Memory B cell (primary cell): ENCODE measurements around the gene FAM234A.
"Not testable (repeated sequence)": the region's sequence is repeated elsewhere in the genome, so short reads cannot be mapped to it uniquely, and the experiment has no call there.

Experiments used
- ATAC-seq: fragments of 150-1000 bp; cut with Tn5 transposase; 2 replicates; pipeline ENCODE4 v1.10.0; 2021; ENCODE audit warnings: low read depth, mild to moderate bottlenecking, moderate library complexity
- DNase-seq, 2 donors: peaks; one replicate each; pipeline ENCODE4 v3.0.0; 2022; ENCODE audit warnings: low spot score in 2 of 2
- H3K27ac Mint-ChIP-seq: one replicate; pipeline ENCODE4 v1.8.0; 2022; ENCODE audit warnings: mild to moderate bottlenecking, moderate library complexity, mixed read lengths
- H3K27me3 Mint-ChIP-seq: one replicate; pipeline ENCODE4 v1.8.0; 2022; ENCODE audit warnings: mixed read lengths
- H3K36me3 Mint-ChIP-seq: one replicate; pipeline ENCODE4 v1.8.0; 2022; ENCODE audit warnings: mild to moderate bottlenecking, mixed read lengths
- H3K4me1 Mint-ChIP-seq: one replicate; pipeline ENCODE4 v1.8.0; 2022; ENCODE audit warnings: mixed read lengths
- H3K4me3 Mint-ChIP-seq: one replicate; pipeline ENCODE4 v1.8.0; 2022; ENCODE audit warnings: mild to moderate bottlenecking, moderate library complexity, mixed read lengths
- H3K9me3 Mint-ChIP-seq: one replicate; pipeline ENCODE4 v1.8.0; 2022; ENCODE audit warnings: mixed read lengths

FAM234A gene

DNA sequence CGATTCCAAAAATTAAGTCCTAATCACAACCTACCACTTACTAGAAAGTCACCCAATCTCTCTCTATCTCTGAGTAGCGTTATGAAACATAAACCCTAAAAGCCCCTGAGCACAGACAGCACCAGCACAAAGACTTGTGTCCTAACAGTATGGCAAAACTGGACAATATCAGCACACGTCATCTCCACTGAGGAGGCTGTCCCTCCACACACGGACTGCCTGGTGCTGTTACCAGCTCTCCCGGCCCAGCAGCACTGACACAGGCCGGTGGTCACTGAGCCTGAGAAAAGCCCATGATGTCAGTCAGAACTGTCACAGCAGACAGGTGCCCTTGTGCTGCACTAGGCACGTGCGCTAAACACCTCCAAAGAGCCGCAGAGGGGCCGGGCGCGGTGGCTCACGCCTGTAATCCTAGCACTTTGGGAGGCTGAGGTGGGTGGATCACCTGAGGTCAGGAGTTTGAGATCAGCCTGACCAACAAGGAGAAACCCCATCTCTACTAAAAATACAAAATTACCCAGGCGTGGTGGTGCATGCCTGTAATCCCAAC is 22.9 kb upstream of the FAM234A start:
- not testable (repeated sequence) for H3K9me3 Mint-ChIP-seq, H3K4me3 Mint-ChIP-seq, DNase-seq, H3K27me3 Mint-ChIP-seq, H3K4me1 Mint-ChIP-seq, H3K27ac Mint-ChIP-seq, ATAC-seq
- peaks cover 11% of the 10 kb centered on the region for H3K36me3 Mint-ChIP-seq

DNA sequence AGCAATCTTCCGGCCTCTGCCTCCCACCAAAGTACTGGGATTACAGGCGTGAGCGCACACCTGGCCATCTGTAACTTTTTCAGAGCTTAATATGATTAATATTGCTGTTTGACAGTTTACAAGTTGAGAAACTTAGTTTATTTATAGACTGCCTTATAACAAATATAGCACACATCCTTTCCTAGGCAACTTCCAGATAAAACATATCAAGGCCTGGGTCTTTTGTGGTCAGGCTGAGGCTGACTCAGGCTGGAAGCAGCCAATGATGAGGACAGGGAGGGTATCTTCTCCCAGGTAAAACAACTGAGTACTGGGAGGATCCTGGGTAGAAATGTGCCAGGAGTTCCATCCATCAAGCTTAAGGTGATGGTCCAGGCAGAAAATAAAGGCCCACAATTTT is 21.6 kb upstream of the FAM234A start:
- ATAC-seq: no peak
- Mint-ChIP-seq H3K4me3 (no peak overlapping the region), H3K9me3 (no peaks in the 10 kb centered on the region), H3K27me3 (no peaks in the 10 kb centered on the region), H3K27ac (no peak overlapping the region), H3K36me3 (peaks cover 10% of the 10 kb centered on the region), H3K4me1 (no peaks in the 10 kb centered on the region)
- DNase-seq: no peak

DNA sequence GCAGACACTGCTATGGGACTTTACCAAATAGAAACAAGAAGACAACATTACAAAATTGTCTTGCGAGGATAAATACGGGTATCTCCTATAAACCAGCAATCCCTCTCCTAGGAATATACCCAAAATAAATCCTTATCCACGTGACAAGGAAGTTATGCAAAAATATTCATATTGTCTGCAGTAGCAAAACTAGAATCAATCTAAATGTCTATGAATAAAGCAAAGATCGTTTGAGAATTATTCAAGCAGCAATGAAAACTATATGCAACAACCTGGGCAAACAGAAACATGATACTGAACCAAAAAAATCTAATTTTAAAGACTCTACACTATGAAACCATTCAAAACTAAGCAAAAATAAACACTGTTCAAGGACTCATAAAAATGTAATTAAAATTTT is 14.6 kb upstream of the FAM234A start:
- H3K9me3 Mint-ChIP-seq: no peaks in the 10 kb centered on the region
- no peak overlapping the region for H3K4me3 Mint-ChIP-seq
- DNase-seq: no peak
- H3K4me1 Mint-ChIP-seq: peaks cover 6% of the 10 kb centered on the region
- no peak overlapping the region for H3K27ac Mint-ChIP-seq
- H3K27me3 Mint-ChIP-seq: no peaks in the 10 kb centered on the region
- no peak for ATAC-seq
- H3K36me3 Mint-ChIP-seq: peaks cover 21% of the 10 kb centered on the region

DNA sequence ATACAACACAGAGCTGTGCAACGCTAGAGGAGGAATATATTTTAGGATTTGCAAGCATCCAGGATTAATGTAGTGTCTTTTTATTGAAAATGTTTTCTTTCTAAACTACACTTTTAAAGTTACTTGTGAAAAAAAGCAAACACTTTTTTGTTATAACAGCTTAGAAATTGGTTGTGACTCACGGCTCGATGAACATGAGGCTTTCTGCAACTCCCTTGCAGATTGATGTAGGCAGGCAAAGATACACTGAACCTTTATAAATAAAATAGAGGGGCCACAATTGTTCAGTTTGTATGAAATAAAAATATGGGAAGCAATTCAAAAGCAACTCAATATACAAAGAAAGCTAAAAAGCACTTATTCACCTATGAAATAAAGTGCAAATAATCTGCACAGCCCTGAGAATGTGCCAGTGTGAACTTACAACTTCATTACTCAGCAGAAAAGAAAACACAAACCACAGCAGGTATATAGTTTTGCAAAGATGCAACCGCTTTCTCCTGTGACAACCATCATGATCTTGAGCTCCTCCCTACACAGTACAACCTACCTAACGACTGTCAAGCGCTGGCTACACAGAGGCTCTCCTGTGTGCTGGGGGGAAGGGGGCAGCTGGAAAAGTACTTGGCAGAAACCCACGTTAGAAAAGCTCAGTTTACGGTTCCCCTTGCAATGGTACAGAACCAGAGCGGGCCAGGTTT is 6.3 kb upstream of the FAM234A start:
- Mint-ChIP-seq H3K4me1 (peaks cover 16% of the 10 kb centered on the region), H3K9me3 (no peaks in the 10 kb centered on the region), H3K4me3 (peak overlapping the region; percentile 91), H3K36me3 (peaks cover 5% of the 10 kb centered on the region), H3K27ac (peak overlapping the region; percentile 93), H3K27me3 (no peaks in the 10 kb centered on the region)
- no peak for ATAC-seq
- no peak for DNase-seq

DNA sequence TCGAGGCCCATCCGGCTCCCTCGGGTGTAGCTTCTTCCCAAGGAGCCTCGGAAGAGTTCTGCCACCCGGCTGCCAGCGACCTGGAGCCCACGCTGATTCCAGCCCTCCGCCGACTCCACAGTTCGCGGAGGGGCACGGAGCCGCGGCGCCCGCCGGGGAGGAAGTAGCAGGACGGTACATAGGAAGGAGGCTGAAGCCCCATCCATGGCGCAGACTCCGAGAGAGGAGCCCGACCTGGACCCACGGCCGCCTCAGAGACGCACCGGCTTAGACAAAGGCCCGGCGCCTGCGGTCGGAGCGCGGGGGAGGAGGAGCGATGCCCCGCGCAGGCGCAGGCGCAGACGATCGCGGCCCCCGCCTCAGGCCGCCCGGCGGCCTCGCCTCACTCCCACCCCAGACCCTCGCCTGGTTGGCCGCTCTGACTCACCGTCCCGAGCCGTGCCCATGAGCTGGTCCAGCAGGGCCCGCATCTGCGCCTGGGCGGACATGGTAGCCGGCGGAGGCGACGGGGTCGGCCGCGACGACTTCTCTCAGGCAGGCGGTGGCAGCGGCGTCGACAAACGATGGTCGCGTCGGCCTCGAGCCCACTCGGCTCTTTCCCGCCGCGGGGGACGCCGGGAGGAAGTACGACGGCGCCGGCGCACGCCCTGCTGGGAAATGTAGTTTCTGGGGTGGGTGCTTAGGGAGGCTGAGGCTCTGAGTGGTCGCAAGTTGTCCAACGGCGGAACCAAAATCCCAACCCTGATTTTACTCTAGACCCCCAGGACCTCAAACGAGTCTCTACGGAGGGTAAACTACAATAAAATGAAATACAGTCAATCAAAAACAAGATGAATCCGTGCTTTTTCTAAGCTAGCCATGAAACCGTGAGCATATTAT is 5.5 kb upstream of the FAM234A start, which contains the start of gene LUC7L:
Gene LUC7L (minus strand): TSS at position 598 of the 879 bp plus-strand sequence. CDS start 110 bp downstream, at position 488.
- peak; percentile 91 for ATAC-seq
- peak; percentile 80 to 89 for DNase-seq
- Mint-ChIP-seq H3K9me3 (no peaks in the 10 kb centered on the region), H3K4me3 (peak within 1 kb of the TSS; percentile 91), H3K27ac (peak within 1 kb of the TSS; percentile 93), H3K4me1 (peaks cover 16% of the 10 kb centered on the region), H3K27me3 (no peaks in the 10 kb centered on the region), H3K36me3 (peaks cover 5% of the 10 kb centered on the region)

DNA sequence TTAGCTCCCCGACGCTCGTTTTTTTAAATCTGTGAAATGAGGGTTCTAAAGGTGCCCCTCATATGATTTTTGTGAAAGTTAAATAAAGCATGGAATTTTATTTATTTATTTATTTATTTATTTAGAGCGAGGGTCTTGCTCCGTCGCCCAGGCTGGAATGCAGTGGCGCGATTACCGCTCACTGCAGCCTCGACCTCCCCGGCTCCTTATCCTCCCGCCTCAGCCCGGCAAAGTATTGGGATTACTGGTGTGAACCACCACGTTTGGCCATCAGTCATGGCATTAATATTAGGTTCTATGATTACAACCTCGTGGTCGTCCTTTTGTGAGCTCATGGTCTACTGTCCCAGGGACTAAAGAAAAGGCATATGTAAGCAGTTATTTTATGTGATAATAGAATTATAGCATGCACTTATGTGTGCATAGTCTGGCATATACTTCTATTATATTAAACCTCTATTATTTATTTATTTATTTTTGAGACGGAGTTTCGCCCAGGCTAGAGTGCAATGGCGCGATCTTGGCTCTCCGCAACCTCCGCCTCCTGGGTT is 4.8 kb upstream of the FAM234A start:
- peaks cover 5% of the 10 kb centered on the region for H3K36me3 Mint-ChIP-seq
- no peak for ATAC-seq
- no peak overlapping the region for H3K27ac Mint-ChIP-seq
- peak overlapping the region; percentile 72 for H3K4me3 Mint-ChIP-seq
- H3K9me3 Mint-ChIP-seq: no peaks in the 10 kb centered on the region
- DNase-seq: no peak
- peaks cover 16% of the 10 kb centered on the region for H3K4me1 Mint-ChIP-seq
- H3K27me3 Mint-ChIP-seq: no peaks in the 10 kb centered on the region

DNA sequence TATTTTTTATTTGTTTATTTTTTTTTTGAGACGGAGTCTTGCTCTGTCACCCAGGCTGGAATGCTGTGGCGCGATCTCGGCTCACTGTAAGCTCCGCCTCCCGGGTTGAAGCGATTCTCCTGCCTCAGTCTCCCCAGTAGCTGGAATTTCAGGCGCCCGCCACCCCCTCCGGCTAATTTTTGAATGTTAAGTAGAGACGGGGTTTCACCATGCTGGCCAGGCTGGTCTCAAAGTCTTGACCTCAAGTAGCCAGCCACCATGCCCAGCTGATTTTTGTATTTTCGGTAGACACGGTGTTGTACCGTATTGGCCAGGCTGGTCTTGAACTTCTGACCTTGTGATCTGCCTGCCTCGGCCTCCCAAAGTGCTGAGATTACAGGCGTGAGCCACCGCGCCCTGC is 4.3 kb upstream of the FAM234A start:
- not testable (repeated sequence) for H3K36me3 Mint-ChIP-seq, H3K27me3 Mint-ChIP-seq

DNA sequence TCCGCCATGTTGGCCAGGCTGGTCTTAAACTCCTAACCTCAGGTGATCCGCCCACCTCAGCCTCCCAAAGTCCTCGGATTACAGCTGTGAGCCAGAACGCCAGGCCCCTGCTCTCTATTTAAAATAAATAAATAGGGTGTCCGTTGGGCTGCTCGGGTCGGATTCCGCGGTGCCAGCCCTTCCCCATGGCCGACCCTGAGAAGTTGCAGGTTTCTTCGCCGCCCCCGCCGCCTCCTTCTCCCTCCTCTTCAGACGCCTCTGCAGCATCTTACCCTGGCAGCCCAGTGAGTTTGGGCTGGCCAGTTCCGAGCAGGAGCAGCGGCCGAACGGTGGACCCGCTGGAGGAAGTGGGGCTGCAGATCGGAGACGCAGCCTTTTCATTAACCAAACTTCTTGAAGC is 3.7 kb upstream of the FAM234A start:
- Mint-ChIP-seq H3K4me3 (no peak overlapping the region), H3K36me3 (peaks cover 2% of the 10 kb centered on the region), H3K27me3 (no peaks in the 10 kb centered on the region), H3K27ac (no peak overlapping the region), H3K9me3 (no peaks in the 10 kb centered on the region), H3K4me1 (peaks cover 24% of the 10 kb centered on the region)
- ATAC-seq (no peak), DNase-seq (no peak)

More for the DNA sequence above, 4.3 kb upstream of the FAM234A start:
- peaks cover 21% of the 10 kb centered on the region for H3K4me1 Mint-ChIP-seq
- not testable (repeated sequence) for ATAC-seq, H3K27ac Mint-ChIP-seq, DNase-seq, H3K9me3 Mint-ChIP-seq, H3K4me3 Mint-ChIP-seq

DNA sequence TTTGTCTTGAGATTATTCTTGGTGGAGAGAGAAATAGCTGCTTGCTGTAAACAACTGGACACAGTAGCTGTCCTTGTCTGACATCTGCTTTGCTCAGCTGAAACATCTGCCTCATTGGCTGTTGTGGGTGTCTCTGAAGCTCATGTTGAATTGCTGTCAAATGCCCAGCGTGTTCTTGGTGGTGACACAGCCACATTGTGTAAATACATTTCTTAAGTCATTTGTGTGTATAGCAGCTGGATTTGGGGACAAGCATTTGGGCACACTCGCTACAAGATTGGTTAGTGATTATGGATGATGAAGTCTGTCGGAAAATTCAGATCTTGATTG is 5.3 kb downstream of the FAM234A start:
- Mint-ChIP-seq H3K4me3 (no peak overlapping the region), H3K27me3 (no peaks in the 10 kb centered on the region), H3K9me3 (no peaks in the 10 kb centered on the region), H3K27ac (peak overlapping the region; percentile 28), H3K36me3 (peaks cover 2% of the 10 kb centered on the region), H3K4me1 (peaks cover 12% of the 10 kb centered on the region)
- no peak for DNase-seq
- no peak for ATAC-seq

DNA sequence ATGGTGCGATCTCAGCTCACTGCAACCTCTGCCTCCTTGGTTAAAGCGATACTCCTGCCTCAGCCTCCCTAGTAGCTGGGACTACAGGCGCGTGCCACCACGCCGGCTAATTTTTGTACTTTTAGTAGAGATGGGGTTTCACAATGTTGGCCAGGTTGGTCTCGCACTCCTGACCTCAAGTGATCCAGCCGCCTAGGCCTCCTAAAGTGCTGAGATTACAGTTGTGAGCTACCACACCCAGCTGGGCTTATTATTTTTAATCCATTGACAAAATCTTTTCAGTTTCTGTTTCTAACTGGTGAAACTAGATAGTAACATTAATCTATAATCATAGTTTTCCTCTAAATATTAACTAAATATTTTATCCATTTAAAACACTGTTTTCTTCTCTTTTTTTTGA is 5.9 kb downstream of the FAM234A start:
- Mint-ChIP-seq H3K4me3 (no peak overlapping the region), H3K27ac (peak overlapping the region; percentile 28), H3K4me1 (peaks cover 6% of the 10 kb centered on the region), H3K36me3 (peaks cover 2% of the 10 kb centered on the region), H3K27me3 (no peaks in the 10 kb centered on the region), H3K9me3 (no peaks in the 10 kb centered on the region)
- ATAC-seq (no peak), DNase-seq (no peak)

DNA sequence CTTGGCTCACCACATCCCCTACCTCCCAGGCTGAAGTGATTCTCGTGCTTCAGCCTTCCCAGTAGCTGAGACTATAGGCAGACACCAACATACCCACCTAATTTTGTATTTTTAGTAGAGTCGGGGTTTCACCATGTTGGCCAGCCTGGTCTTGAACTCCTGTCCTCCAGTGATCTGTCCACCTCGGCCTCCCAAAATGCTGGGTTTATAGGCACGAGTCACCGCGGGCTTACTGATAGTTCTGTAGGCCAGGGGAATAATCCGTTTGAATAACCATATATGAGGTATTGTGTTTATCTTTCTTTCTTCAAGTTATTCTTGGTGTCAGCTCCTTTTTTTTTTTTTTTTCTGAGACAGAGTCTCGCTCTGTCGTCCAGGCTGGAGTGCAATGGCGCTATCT is 7.7 kb downstream of the FAM234A start:
- DNase-seq (no peak), ATAC-seq (no peak)
- H3K27ac Mint-ChIP-seq: no peak overlapping the region
- peaks cover 2% of the 10 kb centered on the region for H3K36me3 Mint-ChIP-seq
- no peak overlapping the region for H3K4me3 Mint-ChIP-seq
- no peaks in the 10 kb centered on the region for H3K9me3 Mint-ChIP-seq
- peaks cover 5% of the 10 kb centered on the region for H3K4me1 Mint-ChIP-seq
- no peaks in the 10 kb centered on the region for H3K27me3 Mint-ChIP-seq

DNA sequence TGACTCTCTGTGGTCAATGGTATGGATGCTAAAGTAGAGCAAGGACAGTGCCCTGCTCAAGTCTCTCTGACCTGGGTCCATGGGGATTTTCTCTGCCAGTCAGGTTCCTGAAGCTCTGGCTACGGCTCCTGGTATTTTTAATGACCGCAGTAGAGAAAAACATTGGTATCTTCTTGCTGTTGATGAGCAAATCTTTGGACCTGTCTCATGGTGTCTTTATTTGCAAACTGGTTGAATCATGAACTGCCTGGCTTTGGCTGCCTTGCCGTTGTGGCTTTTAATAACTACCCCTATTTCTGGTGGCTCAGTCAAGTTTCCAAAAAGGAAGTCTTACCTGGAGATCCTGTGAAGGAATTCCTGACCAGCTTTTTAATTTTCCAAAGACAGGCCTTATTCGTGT is 8.7 kb downstream of the FAM234A start:
- no peaks in the 10 kb centered on the region for H3K27me3 Mint-ChIP-seq
- DNase-seq: no peak
- H3K4me1 Mint-ChIP-seq: peaks cover 5% of the 10 kb centered on the region
- H3K36me3 Mint-ChIP-seq: peaks cover 2% of the 10 kb centered on the region
- H3K27ac Mint-ChIP-seq: no peak overlapping the region
- no peak overlapping the region for H3K4me3 Mint-ChIP-seq
- no peak for ATAC-seq
- H3K9me3 Mint-ChIP-seq: no peaks in the 10 kb centered on the region

DNA sequence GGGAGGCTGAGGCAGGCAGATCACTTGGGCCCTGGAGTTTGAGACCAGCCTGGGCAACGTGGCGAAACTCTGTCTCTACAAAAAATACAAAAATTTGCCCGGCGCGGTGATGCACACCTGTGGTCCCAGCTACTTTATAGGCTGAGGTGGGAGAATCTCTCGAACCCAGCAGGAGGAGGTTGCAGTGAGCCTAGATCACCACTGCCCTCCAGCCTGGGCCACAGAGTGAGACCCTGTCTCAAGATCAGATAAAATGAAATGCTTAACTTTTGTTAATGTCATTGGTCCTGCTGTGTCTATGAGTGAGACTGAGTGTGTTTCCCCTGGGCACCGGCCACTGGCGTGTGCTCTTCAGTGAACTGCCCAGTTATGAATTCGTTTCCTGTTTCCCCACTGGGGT is 10.5 kb downstream of the FAM234A start:
- Mint-ChIP-seq H3K4me3 (no peak overlapping the region), H3K9me3 (no peaks in the 10 kb centered on the region), H3K27ac (no peak overlapping the region), H3K4me1 (peaks cover under 1% of the 10 kb centered on the region), H3K27me3 (no peaks in the 10 kb centered on the region), H3K36me3 (peaks cover 2% of the 10 kb centered on the region)
- ATAC-seq (no peak), DNase-seq (no peak)

DNA sequence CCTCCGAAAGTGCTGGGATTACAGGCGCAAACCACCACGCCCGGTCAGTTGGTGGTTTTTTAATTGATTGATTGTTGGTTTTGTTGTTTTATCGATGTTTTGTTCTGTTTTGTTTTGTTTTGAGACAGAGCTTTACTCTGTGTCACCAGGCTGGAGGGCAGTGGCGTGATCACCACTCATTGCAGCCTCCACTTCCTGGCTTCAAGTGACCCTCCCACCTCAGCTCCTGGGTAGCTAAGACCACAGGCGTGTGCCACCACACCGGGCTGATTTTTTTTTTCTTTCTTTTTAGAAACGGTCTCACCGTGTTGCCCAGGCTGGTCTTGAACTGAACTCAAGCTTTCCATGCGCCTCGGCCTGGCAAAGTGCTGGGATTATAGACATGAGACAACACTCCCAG is 12.4 kb downstream of the FAM234A start:
- H3K9me3 Mint-ChIP-seq: no peaks in the 10 kb centered on the region
- H3K27ac Mint-ChIP-seq: no peak overlapping the region

More for the DNA sequence above, 12.4 kb downstream of the FAM234A start:
- no peak overlapping the region for H3K4me3 Mint-ChIP-seq
- ATAC-seq: no peak
- H3K27me3 Mint-ChIP-seq: no peaks in the 10 kb centered on the region
- no peak for DNase-seq
- H3K4me1 Mint-ChIP-seq: no peaks in the 10 kb centered on the region
- H3K36me3 Mint-ChIP-seq: peaks cover 7% of the 10 kb centered on the region
